HG02588 (cell line): ENCODE measurements around the gene ADD3.

Experiments used
- ATAC-seq: cut with Tn5 transposase; IDR thresholded peaks from one replicate; pipeline ENCODE4 v1.9.1; 2021; ENCODE audit warnings: mild to moderate bottlenecking, moderate library complexity; ENCODE audit not compliant: unreplicated experiment

Gene ADD3

GRCh38 chr10:110144507-110144906 lies 136.7 kb downstream of the ADD3 start:
- ATAC-seq, result no peak

GRCh38 chr10:110147961-110148360 lies 140.2 kb downstream of the ADD3 start:
- ATAC-seq, result no peak

- no peak for ATAC-seq
Measured at GRCh38 chr10:110149259-110149658, 141.5 kb downstream of the ADD3 start.

GRCh38 chr10:110150046-110150445 lies 142.3 kb downstream of the ADD3 start:
- no peak for ATAC-seq

- ATAC-seq, result no peak
Measured at GRCh38 chr10:110150981-110151380, 143.2 kb downstream of the ADD3 start.

- ATAC-seq, result no peak
Measured at GRCh38 chr10:110151467-110151866, 143.7 kb downstream of the ADD3 start.

GRCh38 chr10:110151971-110152370 lies 144.2 kb downstream of the ADD3 start:
- no peak for ATAC-seq

- ATAC-seq, result no peak
Measured at GRCh38 chr10:110153396-110153795, 145.6 kb downstream of the ADD3 start.

GRCh38 chr10:110156046-110156445 lies 148.3 kb downstream of the ADD3 start:
- no peak for ATAC-seq

GRCh38 chr10:110158051-110159005 lies 150.5 kb downstream of the ADD3 start:
- no peak for ATAC-seq

GRCh38 chr10:110160081-110160480 lies 152.3 kb downstream of the ADD3 start:
- ATAC-seq, result no peak

- ATAC-seq, result no peak
Measured at GRCh38 chr10:110160522-110160921, 152.7 kb downstream of the ADD3 start.

GRCh38 chr10:110162741-110163145 lies 155.0 kb downstream of the ADD3 start:
- ATAC-seq, result no peak

GRCh38 chr10:110163192-110163773 lies 155.5 kb downstream of the ADD3 start:
- ATAC-seq, result no peak

- no peak for ATAC-seq
Measured at GRCh38 chr10:110163841-110164240, 156.1 kb downstream of the ADD3 start.

- ATAC-seq, result no peak
Measured at GRCh38 chr10:110165239-110165638, 157.5 kb downstream of the ADD3 start.

GRCh38 chr10:110167149-110167548 lies 159.4 kb downstream of the ADD3 start:
- ATAC-seq, result no peak

GRCh38 chr10:110168601-110169481 lies 161.1 kb downstream of the ADD3 start:
- no peak for ATAC-seq

- ATAC-seq, result no peak
Measured at GRCh38 chr10:110169586-110169985, 161.8 kb downstream of the ADD3 start.

- no peak for ATAC-seq
Measured at GRCh38 chr10:110170142-110170971, 162.6 kb downstream of the ADD3 start.
